Stimulated activated CD4-positive, alpha-beta T cell treated with anti-CD3 and anti-CD28 coated beads, Interleukin-2, amount 100 ng/mL, for 24 hours (primary cell): ENCODE results near the gene PRIM2.
"Not testable (repeated sequence)": the region's sequence is repeated elsewhere in the genome, so short reads cannot be mapped to it uniquely, and the experiment has no call there.

Experiments used
- DNase-seq, 2 donors: peaks; one replicate each; pipeline ENCODE4 v3.0.0-alpha.2; 2020

PRIM2 gene

GRCh38 chr6:57310095-57310816, 7.2 kb upstream of the PRIM2 start:
- DNase-seq, result not testable (repeated sequence)

DNA sequence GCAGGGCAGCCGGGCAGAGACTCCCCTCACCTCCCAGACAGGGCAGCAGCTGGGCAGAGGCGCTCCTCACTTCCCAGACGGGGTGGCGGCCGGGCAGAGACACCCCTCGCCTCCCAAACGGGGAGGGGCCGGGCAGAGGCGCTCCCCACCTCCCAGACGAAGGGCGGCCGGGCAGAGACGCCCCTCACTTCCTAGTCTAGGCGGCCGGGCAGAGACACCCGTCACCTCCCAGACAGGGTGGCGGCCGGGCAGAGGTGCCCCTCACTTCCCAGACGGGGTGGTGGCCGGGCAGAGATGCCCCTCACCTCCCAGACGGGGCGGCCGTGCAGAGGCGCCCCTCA, 6.6 kb upstream of the PRIM2 start:
- DNase-seq, result no peak

DNA sequence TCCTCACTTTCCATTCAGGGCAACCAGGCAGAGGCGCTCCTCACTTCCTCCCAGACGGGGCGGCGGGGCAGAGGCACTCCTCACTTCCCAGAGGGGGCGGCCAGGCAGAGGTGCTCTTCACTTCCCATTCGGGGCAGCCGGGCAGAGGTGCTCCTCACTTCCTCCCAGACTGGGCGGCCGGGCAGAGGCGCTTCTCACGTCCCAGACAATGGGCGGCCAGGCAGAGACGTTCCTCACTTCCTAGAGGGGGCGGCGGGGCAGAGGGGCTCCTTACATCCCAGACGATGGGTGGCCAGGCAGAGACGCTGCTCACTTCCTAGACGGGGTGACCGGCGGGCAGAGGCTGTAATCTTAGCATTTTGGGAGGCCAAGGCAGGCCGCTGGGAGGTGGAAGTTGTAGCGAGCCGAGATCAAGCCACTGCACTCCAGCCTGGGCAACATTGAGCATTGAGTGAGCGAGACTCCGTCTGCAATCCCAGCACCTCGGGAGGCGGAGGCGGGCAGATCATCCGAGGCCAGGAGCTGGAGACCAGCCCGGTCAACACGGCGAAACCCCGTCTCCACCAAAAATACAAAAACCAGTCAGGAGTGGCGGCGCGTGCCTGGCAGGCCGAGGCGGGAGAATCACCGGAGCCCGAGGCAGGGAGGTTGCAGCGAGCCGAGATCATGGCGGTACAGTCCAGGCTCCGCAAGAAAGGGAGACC, 6.0 kb upstream of the PRIM2 start:
- not testable (repeated sequence) for DNase-seq

GRCh38 chr6:57312004-57312345, 5.5 kb upstream of the PRIM2 start:
- DNase-seq, result no peak

DNA sequence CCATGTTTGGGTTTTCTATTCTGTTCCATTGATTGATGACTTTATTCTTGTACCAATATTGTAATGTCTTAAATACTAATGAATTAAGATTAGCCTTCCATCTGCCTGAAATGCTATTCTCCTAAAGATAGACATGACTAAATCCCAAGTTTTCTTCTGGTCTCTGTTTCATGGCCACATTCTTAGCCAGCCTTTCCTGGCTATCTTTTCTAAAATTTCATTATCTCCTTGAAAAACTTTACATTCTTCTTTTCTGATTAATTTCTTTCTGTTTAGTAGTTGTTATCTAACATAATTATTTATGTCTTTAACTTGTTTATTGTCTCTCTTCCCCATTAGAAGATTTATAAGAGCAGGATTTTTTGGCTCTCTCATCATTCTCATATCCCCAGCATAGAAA, 4.4 kb upstream of the PRIM2 start:
- no peak for DNase-seq

- DNase-seq, result no peak
These were observed 3.5 kb upstream of the PRIM2 start for GRCh38 chr6:57313711-57314471.

DNA sequence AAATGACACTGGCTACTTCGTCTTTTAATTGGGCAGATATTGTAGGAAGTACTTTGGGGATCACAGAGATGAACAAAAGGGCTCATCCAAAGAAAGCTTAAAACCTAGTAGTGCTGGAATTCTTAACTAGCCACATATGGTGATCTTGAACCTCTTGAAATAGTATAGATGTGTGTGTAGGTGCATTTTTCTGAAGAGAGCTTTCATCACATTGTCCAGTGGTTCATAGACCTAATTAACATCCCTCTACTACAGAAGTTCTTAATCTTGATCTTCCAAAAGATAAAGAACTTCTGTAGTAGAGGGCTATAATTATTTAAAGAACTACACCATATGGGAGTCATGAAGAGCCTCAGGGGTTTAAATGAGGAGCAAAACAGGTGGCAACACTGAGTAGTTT, 2.3 kb upstream of the PRIM2 start:
- no peak for DNase-seq

- no peak for DNase-seq
These were observed 1.6 kb upstream of the PRIM2 start for GRCh38 chr6:57315851-57316250.

- peak; percentile 81 for DNase-seq
These were observed 810 bp upstream of the PRIM2 start for GRCh38 chr6:57316581-57317059.

- DNase-seq, result no peak
These were observed 7.1 kb downstream of the PRIM2 start for GRCh38 chr6:57324538-57324937.

DNA sequence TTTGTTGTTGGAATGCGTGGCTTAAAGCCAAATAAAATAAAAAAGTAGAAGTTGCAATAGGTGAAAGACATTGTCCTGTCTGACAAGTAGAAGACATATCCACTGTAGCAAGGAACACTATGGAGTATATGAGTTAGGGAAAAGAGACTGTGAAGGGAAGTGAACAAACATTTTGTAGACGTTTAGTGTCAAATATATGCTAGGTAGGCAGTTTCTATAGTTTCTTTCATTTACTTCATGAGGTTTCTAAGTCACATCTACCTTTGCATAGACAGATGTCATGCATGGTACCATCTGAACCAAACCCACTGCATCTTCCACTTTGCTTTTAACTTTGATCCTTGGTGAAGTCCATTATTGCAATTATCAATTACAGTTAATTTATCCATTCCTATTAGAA, 9.9 kb downstream of the PRIM2 start:
- DNase-seq, result no peak

DNA sequence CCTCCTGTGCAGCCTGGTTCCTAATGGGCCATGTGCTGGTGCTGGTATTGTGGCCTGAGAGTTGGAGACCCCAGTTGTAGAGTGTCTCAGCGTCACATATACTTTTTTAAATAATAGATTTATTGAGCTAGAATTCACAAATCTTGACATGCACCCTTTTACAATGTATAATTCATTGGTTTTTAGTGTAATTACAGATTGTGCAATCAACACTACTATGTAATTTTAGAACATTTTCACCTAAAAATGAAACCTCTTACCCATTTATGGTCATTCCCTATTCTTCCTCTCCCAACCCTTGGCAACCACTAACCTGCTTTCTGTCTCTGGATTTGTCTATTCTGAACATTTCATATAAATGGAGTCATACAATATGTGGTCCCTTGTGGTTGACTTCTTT, 10.6 kb downstream of the PRIM2 start:
- no peak for DNase-seq

DNA sequence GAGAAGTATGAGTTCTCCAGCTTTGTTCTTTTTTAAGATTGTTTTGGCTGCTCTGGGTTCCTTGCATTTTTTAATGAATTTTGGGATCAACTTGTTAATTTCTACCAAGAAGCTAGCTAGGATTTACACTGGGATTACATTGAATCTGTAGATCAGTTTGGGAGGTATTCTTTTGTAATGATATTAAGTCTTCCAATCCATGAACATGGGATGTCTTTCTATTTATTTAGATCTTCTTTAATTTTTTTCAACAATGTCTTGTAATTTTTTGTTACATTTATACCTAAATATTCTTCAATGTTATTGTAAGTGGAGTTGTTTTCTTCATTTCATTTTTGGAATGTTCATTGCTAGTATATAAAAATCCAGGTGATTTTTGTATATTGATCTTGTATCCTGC, 12.5 kb downstream of the PRIM2 start:
- no peak for DNase-seq

DNA sequence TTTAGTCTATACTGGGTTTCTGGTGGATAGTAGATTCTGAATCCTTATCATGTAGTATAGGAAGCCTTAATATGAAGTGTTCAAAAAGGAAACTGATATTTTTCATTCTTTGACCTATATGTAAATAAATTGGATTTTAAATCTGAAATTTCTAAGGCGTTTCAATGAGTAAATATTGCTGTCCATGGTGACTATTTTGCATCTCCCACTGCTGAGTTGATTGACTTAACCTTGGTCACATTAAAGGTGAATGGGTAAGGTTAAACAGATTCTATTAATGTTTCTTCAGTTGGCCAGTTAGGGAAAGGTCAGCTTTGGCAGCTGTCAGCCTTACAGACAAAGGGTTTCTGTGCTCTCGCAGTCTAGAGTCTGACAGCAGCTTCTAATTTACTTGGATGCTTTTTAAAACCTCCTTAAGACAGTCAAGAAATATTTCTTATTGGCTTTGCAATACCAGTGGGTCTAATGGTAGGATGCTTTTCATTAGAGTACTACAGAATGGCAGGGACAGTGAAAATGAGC, 24.8 kb downstream of the PRIM2 start:
- no peak for DNase-seq

GRCh38 chr6:57343342-57343741, 25.9 kb downstream of the PRIM2 start:
- DNase-seq, result not testable (repeated sequence)

DNA sequence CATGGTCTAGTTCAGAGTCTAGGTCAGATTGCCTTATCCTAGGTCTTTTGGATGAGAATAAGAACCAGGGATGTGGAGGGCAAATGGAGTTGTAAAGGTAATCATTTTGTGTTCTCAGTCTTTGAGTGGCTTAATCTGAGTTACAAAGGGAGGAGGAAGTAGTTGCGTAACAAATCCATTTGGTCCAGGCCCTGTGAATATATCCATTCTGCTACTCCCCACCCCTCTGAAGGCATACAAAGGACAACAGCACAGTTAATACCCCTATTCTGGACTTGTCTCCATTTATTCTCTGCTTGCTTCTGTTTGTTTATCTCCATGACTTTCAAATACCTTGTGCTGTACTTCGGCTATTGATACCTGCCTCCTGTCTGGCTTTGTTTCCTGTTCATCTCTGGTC, 29.3 kb downstream of the PRIM2 start:
- DNase-seq, result not testable (repeated sequence)

- DNase-seq, result not testable (repeated sequence)
These were observed 30.2 kb downstream of the PRIM2 start for GRCh38 chr6:57347597-57347996.

DNA sequence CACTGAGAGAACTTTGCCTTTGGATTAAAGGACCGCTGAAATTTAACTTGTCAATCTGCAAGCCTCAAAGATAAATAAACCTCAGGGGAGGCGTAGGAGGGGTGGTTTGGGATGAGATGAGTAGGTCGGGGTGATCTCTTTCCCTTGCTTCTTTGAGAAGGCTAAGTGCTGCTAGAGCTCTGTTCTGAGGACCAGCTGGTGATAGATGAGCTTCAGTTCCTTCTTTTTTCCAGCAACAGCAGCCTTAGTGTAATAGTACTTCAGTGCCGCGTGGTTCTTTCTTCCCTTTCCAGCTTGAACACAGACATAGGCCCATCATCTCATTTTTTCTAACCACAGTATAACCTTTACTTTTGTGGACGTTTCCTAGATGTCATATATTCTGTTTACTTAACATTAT, 33.0 kb downstream of the PRIM2 start:
- not testable (repeated sequence) for DNase-seq

GRCh38 chr6:57352596-57352995, 35.2 kb downstream of the PRIM2 start:
- not testable (repeated sequence) for DNase-seq

- not testable (repeated sequence) for DNase-seq
These were observed 40.9 kb downstream of the PRIM2 start for GRCh38 chr6:57358319-57358718.

DNA sequence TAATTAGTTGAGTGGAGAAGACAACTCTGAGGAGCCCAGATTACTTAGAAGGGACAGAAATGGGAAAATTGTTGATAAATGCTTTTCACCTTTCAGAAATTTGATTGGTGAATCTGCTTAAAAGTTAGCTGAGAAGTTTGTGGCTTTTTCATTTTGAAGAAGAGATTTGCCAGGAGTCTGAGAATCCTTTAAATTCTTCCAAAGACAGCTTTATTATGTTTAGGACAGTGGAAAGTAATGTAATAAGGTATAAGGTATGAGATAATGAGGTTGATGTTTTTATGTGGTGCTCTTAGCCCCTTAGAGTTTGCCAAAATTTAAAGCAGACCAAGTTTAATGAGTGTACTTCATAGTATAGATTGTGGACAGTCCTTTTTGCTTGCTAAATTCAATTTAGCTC, 42.3 kb downstream of the PRIM2 start:
- not testable (repeated sequence) for DNase-seq

DNA sequence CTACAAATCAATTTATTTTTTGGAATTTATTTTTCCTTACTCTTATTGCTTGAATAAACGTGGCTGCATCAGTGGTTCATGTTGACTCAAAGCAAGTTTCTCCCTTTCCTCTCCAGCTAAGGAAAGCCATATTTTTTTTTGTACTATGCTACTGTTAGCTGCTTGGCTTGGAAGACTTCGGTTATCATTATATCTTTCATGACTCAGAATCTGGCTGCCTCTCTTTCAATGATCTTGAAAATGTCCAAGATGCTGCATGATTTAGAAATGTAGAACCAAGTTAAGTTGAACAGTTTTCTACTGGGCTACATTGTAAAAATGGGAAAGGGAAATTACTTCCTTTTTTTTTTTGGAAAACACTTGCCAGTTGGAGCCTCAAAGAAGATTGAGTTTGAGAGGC, 44.9 kb downstream of the PRIM2 start:
- DNase-seq, result not testable (repeated sequence)

DNA sequence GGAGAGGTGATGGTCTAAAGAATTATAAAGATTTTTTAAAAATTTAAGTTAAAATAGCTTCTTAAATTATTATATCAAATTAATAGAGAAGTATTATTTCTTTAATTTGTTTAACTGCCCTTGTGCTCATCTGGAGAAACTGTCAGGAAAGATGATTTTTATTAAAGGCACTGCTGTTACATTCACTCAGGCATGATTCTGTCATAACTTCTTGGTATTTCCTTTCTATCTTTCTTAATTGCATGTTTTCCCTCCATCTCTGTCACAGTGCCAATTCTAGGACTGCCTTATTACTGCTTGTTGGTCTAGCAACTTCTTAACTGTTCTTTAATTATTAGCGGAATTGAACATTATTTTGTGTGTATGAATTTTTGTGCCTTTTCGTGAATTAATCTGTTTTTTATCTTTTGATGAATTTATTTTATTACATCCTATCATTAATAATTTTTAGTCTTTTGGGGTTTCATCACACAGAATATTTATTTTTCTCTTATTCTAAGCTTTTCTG, 47.7 kb downstream of the PRIM2 start:
- DNase-seq, result not testable (repeated sequence)
